SU-DHL-6 (cell line): ENCODE measurements around the gene CFAP45.

ENCODE experiments used
- EZH2phosphoT487 ChIP-seq: fragments of 200-600 bp; sonication (generic), shearing (Covaris generic); conservative IDR thresholded peaks from 2 replicates; pipeline ENCODE4 v1.6.1; 2018; ENCODE audit warnings: mild to moderate bottlenecking, antibody characterized with exemption, low read length, moderate library complexity, mixed read lengths
- TF ChIP-seq, protein P1 (sequence below): fragments of 200-600 bp; sonication (generic); IDR thresholded peaks from one replicate; pipeline ENCODE4 v1.5.1; 2017; ENCODE audit warnings: antibody characterized with exemption, mild to moderate bottlenecking, low read length, moderate library complexity; ENCODE audit not compliant: insufficient read depth, poor library complexity, severe bottlenecking

DNA sequence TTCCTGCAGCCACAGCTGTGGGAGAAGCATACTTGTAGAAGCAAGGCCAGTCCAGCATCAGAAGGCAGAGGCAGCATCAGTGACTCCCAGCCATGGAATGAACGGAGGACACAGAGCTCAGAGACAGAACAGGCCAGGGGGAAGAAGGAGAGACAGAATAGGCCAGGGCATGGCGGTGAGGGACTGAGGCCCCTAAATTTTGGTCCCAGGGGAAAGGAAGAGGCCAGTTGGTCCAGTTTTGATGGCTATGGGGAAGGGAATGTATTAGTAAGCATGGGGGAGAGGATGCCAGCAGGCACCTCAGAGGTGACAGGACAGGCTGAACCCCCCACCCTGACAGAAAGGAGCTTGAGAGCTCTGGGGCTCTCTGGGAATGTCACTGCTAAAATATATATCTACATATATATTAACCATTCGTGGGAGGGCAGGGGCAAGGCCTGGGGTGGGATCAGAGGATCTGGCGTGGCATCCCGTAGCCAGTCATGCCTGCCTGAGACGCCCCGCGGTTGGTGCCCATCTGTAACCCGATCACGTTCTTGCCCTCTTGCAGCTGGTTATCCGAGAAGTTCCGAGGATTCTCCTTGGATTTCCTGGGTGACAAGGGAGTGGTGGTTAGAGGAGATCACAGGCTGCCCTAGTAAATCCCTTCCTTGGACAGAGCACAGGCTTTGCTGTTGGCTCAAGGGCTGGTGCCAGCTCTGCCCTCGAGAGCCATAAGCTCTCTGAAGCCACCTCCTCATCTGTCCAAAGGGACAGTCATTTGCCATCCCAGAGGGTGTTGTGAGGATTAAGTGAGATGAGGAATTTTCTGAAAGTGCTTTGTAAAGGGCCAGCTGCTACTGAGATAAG lies 18.6 kb upstream of the CFAP45 start:
- TF ChIP-seq, protein P1, sequence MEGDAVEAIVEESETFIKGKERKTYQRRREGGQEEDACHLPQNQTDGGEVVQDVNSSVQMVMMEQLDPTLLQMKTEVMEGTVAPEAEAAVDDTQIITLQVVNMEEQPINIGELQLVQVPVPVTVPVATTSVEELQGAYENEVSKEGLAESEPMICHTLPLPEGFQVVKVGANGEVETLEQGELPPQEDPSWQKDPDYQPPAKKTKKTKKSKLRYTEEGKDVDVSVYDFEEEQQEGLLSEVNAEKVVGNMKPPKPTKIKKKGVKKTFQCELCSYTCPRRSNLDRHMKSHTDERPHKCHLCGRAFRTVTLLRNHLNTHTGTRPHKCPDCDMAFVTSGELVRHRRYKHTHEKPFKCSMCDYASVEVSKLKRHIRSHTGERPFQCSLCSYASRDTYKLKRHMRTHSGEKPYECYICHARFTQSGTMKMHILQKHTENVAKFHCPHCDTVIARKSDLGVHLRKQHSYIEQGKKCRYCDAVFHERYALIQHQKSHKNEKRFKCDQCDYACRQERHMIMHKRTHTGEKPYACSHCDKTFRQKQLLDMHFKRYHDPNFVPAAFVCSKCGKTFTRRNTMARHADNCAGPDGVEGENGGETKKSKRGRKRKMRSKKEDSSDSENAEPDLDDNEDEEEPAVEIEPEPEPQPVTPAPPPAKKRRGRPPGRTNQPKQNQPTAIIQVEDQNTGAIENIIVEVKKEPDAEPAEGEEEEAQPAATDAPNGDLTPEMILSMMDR = no peak
- no peak for TF ChIP-seq EZH2phosphoT487
